HepG2 (cell line): Measurements from ENCODE around the gene ANXA7. TPM values are rescaled to one million over a fixed set of nuclear protein-coding genes. Genes with fewer than 3 reads are reported as not detected.

Source experiments
- ATAC-seq: fragments of 200-7000 bp; cut with Tn5 transposase; 3 replicates; pipeline ENCODE4 v1.9.1; 2020; ENCODE audit warnings: mild to moderate bottlenecking, moderate library complexity
- BruUV-seq: library from RNA; stranded (reverse); fragments of 400-500 nt; replicated peaks from 2 replicates; lab custom pipeline; 2021; lab: Mats Ljungman, UMichigan
- CTCF ChIA-PET: fragments of 300-600 bp; formaldehyde crosslinking; extraction: SDS; loops from one replicate; lab custom pipeline; 2021; ENCODE audit warnings: low total read pairs, inconsistent platforms, low intra/inter-chr PET ratio; lab: Yijun Ruan, JAX
- POLR2A ChIA-PET: fragments of 350-600 bp; sonication (Branson Sonifier 250); formaldehyde crosslinking; loops from one replicate; lab custom pipeline; 2020; ENCODE audit warnings: antibody characterized with exemption, inconsistent platforms; lab: Yijun Ruan, JAX
- DNase-seq: peaks from one replicate; pipeline ENCODE4 v3.0.0-alpha.2; 2015; ENCODE audit warnings: low spot score
- FAIRE-seq: peaks from 3 replicates; lab custom pipeline; 2011; peaks lifted over from hg19 to GRCh38; lab: Jason Lieb, UNC
- H2AFZ ChIP-seq: one replicate; pipeline ENCODE4 v1.6.1; 2011; ENCODE audit warnings: low read length, inconsistent platforms
- H3K27ac ChIP-seq: fragments of 300-600 bp; 3 replicates; pipeline ENCODE4 v1.8.0; 2011; ENCODE audit warnings: mixed run types, mild to moderate bottlenecking, mixed read lengths, low read length, inconsistent platforms; ENCODE audit not compliant: insufficient read depth; ENCODE audit errors: extremely low read length
- H3K27me3 ChIP-seq, 2 experiments: fragments of 200-600 bp in 1 of 2; 2 replicates in 1 of 2; 3 replicates in 1 of 2; pipeline versions ENCODE4 v1.6.0 to v1.8.0; 2011; ENCODE audit warnings: low read length in 2 of 2, mild to moderate bottlenecking in 2 of 2, moderate library complexity in 2 of 2, inconsistent platforms in 1 of 2; ENCODE audit not compliant: insufficient read depth in 2 of 2, control insufficient read depth in 1 of 2
- H3K36me3 ChIP-seq, 2 experiments: fragments of 200-600 bp in 1 of 2; replicated peaks in 1 of 2; 2 replicates in 1 of 2; 3 replicates in 1 of 2; pipeline versions ENCODE4 v1.5.1 to v1.8.0; 2011; ENCODE audit warnings: low read length in 2 of 2, inconsistent platforms in 1 of 2; ENCODE audit not compliant: insufficient read depth in 2 of 2, control insufficient read depth in 1 of 2
- H3K4me1 ChIP-seq: 2 replicates; pipeline ENCODE4 v1.5.1; 2012; ENCODE audit warnings: low read length, inconsistent platforms; ENCODE audit not compliant: insufficient read depth
- H3K4me2 ChIP-seq: 2 replicates; pipeline ENCODE4 v1.6.0; 2011; ENCODE audit warnings: low read depth, low read length, inconsistent platforms
- H3K4me3 ChIP-seq, 3 experiments: fragments of 200-600 bp in 1 of 3; sonication (generic), shearing (Covaris generic) in 1 of 3; replicated peaks in 1 of 3; 2 replicates each; pipeline ENCODE4 v1.5.1; 2011 to 2016; ENCODE audit warnings: low read length in 3 of 3, inconsistent platforms in 2 of 3, low read depth in 2 of 3, mild to moderate bottlenecking in 2 of 3, control low read depth in 1 of 3, mixed read lengths in 1 of 3; ENCODE audit not compliant: insufficient read depth in 1 of 3
- H3K79me2 ChIP-seq: one replicate; pipeline ENCODE4 v1.6.1; 2011; ENCODE audit warnings: low read length, inconsistent platforms; ENCODE audit not compliant: insufficient read depth
- H3K9ac ChIP-seq: 2 replicates; pipeline ENCODE4 v1.6.0; 2011; ENCODE audit warnings: mild to moderate bottlenecking, low read depth, low read length, inconsistent platforms; ENCODE audit not compliant: insufficient read depth
- H3K9me3 ChIP-seq: 2 replicates; pipeline ENCODE4 v1.5.1; 2012; ENCODE audit warnings: mild to moderate bottlenecking, low read length
- H4K20me1 ChIP-seq: 2 replicates; pipeline ENCODE4 v1.6.0; 2011; ENCODE audit warnings: inconsistent platforms, mild to moderate bottlenecking, low read length, moderate library complexity; ENCODE audit not compliant: insufficient read depth
- ATF6 ChIP-seq: sonication (generic); formaldehyde crosslinking; conservative IDR thresholded peaks from 2 replicates; pipeline ENCODE4 v1.4.0; 2020; ENCODE audit warnings: missing genetic modification reagents
- HIVEP1 ChIP-seq: sonication (generic); formaldehyde crosslinking; IDR thresholded peaks from 2 replicates; pipeline ENCODE4 v1.4.0; 2020; ENCODE audit warnings: mild to moderate bottlenecking, missing genetic modification reagents
- KAT8 ChIP-seq: IDR thresholded peaks from 2 replicates; pipeline ENCODE4 v1.6.1; 2016; ENCODE audit warnings: missing genetic modification reagents, missing compliant biosample characterization
- KIAA2018 ChIP-seq: sonication (generic); formaldehyde crosslinking; IDR thresholded peaks from 2 replicates; pipeline ENCODE4 v1.5.0; 2020; ENCODE audit warnings: mild to moderate bottlenecking, missing genetic modification reagents, borderline replicate concordance
- MLX ChIP-seq: IDR thresholded peaks from 2 replicates; pipeline ENCODE4 v1.6.1; 2016
- TOPORS ChIP-seq: sonication (generic); formaldehyde crosslinking; IDR thresholded peaks from 2 replicates; pipeline ENCODE4 v1.8.0; 2023; ENCODE audit warnings: mild to moderate bottlenecking, missing genetic modification reagents
- WGBS: methylation state at CpG from one replicate; pipeline ENCODE4 v1.1.6; 2017; ENCODE audit warnings: low lambda C conversion rate; 5-methylcytosine and 5-hydroxymethylcytosine counted together
- in situ Hi-C: cut with HindIII; loops from 2 replicates; pipeline ENCODE4 v1.10.0; 2017; ENCODE audit warnings: low pct_unique_long_range_greater_than_20kb; ENCODE audit not compliant: extremely low pct_ligation_motif_present
- intact Hi-C: fragments of 100-400 bp; cut with micrococcal nuclease; formaldehyde crosslinking; loops from one replicate; pipeline ENCODE4 v1.10.0; 2022; ENCODE audit not compliant: unreplicated experiment
- polyA plus RNA-seq, 8 experiments: library from polyadenylated mRNA; depleted of rRNA in 3 of 8; stranded (reverse) in 7 of 8; unstranded in 1 of 8; fragments of >200 nt; fragmentation: Illumina TruSeq in 4 of 8; extraction: Trizol in 4 of 8; gene quantifications; 2 replicates each; pipeline versions ENCODE4 v1.2.1 to v1.2.3, GENCODE V29; 2011 to 2016; ENCODE audit warnings: low read depth in 4 of 8, missing spikeins in 1 of 8, mixed read lengths in 1 of 8; ENCODE audit not compliant: insufficient read depth in 1 of 8
- total RNA-seq, 5 experiments: library from RNA; depleted of rRNA; stranded (reverse); fragments of >200 nt; fragmentation: Illumina TruSeq; extraction: Trizol; gene quantifications; 2 replicates each; pipeline ENCODE4 v1.2.3, GENCODE V29; 2016; ENCODE audit warnings: low read depth in 1 of 5

The ANXA7 gene
- total and polyA plus RNA-seq, 2 of the 13 experiments (the other 11 are each of a cell fraction or from before 2014, with no cell fraction given), result 54.8 to 89.0 TPM

- TF ChIP-seq ATF6 (CRISPR knock-in tag), result no peak
- no peak for TF ChIP-seq TOPORS
- TF ChIP-seq KIAA2018 (CRISPR knock-in tag), result no peak
- TF ChIP-seq MLX (CRISPR knock-in tag), result no peak
- no peak for TF ChIP-seq HIVEP1 (CRISPR knock-in tag)
- TF ChIP-seq KAT8, result no peak
- TF ChIP-seq, all 625 proteins: peak for 0
- no peaks in the 10 kb centered on the region for H4K20me1 ChIP-seq
- 95% methylated on average over 3 of the region's 3 CpGs for WGBS
- H3K4me3 ChIP-seq, result no peak overlapping the region
- no peak overlapping the region for H3K9ac ChIP-seq
- no peaks in the 10 kb centered on the region for H3K9me3 ChIP-seq
- H2AFZ ChIP-seq, result no peak overlapping the region
- H3K27ac ChIP-seq, result no peak overlapping the region
- no peaks in the 10 kb centered on the region for H3K4me1 ChIP-seq
- H3K79me2 ChIP-seq, result no peaks in the 10 kb centered on the region
- no peaks in the 10 kb centered on the region for H3K27me3 ChIP-seq
- no peak overlapping the region for H3K4me2 ChIP-seq
- FAIRE-seq, result no peak
- ATAC-seq, result no peak
- no peak for DNase-seq
- POLR2A ChIA-PET, result no interaction called here
- intact Hi-C loops, result no loop called here
- H3K36me3 ChIP-seq, result peaks cover 9 to 44% of the 10 kb centered on the region in 2 experiments
- CTCF ChIA-PET, result no interaction called here
- in situ Hi-C loops, result no loop called here
- BruUV-seq, result no TSS peak
These were observed 37.2 kb downstream of the ANXA7 start for GRCh38 chr10:73376679-73377078.
